K562 (cell line): Measurements from ENCODE around the gene ITGB1BP2. TPM values are rescaled to one million over a fixed set of nuclear protein-coding genes. Genes with fewer than 3 reads are reported as not detected.

Experiments used
- EP300 ChIP-seq: IDR thresholded peaks from 2 replicates; pipeline ENCODE4 v1.6.1; 2012; ENCODE audit warnings: low read length, improper control_type of control experiment
- FIP1L1 ChIP-seq: fragments of 200-400 bp; formaldehyde crosslinking; IDR thresholded peaks from 2 replicates; pipeline ENCODE4 v1.6.1; 2018; ENCODE audit warnings: mild to moderate bottlenecking, low read depth, low read length; ENCODE audit not compliant: poor library complexity, severe bottlenecking
- FOS ChIP-seq: IDR thresholded peaks from 3 replicates; pipeline ENCODE4 v1.6.1; 2011; ENCODE audit not compliant: insufficient read length; ENCODE audit errors: extremely low read depth
- GATAD2A ChIP-seq: fragments of 450-650 bp; IDR thresholded peaks from 2 replicates; pipeline ENCODE4 v1.6.1; 2017
- HEY1 ChIP-seq: fragments of 250-450 bp; sonication (Bioruptor Pico); IDR thresholded peaks from 2 replicates; pipeline ENCODE4 v1.5.0; 2020; ENCODE audit warnings: mild to moderate bottlenecking, moderate library complexity, borderline replicate concordance
- HNRNPUL1 ChIP-seq: fragments of 200-400 bp; formaldehyde crosslinking; IDR thresholded peaks from 2 replicates; pipeline ENCODE4 v1.6.1; 2017; ENCODE audit warnings: low read length
- JUND ChIP-seq, 2 experiments: IDR thresholded peaks; 2 replicates in 1 of 2; 3 replicates in 1 of 2; pipeline ENCODE4 v1.6.1; 2011; ENCODE audit warnings: borderline replicate concordance in 2 of 2, low read depth in 2 of 2, low read length in 2 of 2, improper control_type of control experiment in 1 of 2, missing biosample characterization in 1 of 2, missing genetic modification characterization in 1 of 2, missing genetic modification reagents in 1 of 2
- KAT8 ChIP-seq: fragments of 450-650 bp; IDR thresholded peaks from 2 replicates; pipeline ENCODE4 v1.6.1; 2016; ENCODE audit warnings: low read depth, mild to moderate bottlenecking
- MAZ ChIP-seq, 2 experiments: fragments of 450-650 bp in 1 of 2; sonication (generic) in 1 of 2; formaldehyde crosslinking; IDR thresholded peaks in 1 of 2; conservative IDR thresholded peaks in 1 of 2; 2 replicates each; pipeline versions ENCODE4 v1.4.0 to v1.5.0; 2020; ENCODE audit warnings: mild to moderate bottlenecking in 1 of 2, missing genetic modification reagents in 1 of 2
- MBD2 ChIP-seq: sonication (generic); IDR thresholded peaks from 2 replicates; pipeline ENCODE4 v1.6.1; 2016; ENCODE audit warnings: low read depth, borderline replicate concordance
- MCM2 ChIP-seq: fragments of 450-650 bp; IDR thresholded peaks from 2 replicates; pipeline ENCODE4 v1.6.1; 2017; ENCODE audit warnings: low read depth, mild to moderate bottlenecking
- MYNN ChIP-seq, 2 experiments: sonication (generic); formaldehyde crosslinking in 1 of 2; IDR thresholded peaks; 2 replicates each; pipeline versions ENCODE4 v1.5.0 to v1.6.1; 2016 to 2020; ENCODE audit warnings: antibody characterized with exemption in 1 of 2, missing genetic modification reagents in 1 of 2
- NR1H2 ChIP-seq: sonication (generic); formaldehyde crosslinking; IDR thresholded peaks from 2 replicates; pipeline ENCODE4 v1.4.0; 2020; ENCODE audit warnings: mild to moderate bottlenecking, missing genetic modification reagents
- PHF21A ChIP-seq: fragments of 450-650 bp; IDR thresholded peaks from 2 replicates; pipeline ENCODE4 v1.6.1; 2017; ENCODE audit warnings: low read depth, borderline replicate concordance
- POLR2A ChIP-seq: fragments of 450-650 bp; conservative IDR thresholded peaks from 2 replicates; pipeline ENCODE4 v1.6.1; 2016
- POLR2B ChIP-seq: fragments of 450-650 bp; IDR thresholded peaks from 2 replicates; pipeline ENCODE4 v1.6.1; 2018; ENCODE audit warnings: low read depth; ENCODE audit not compliant: partially characterized antibody
- POLR2H ChIP-seq: IDR thresholded peaks from 2 replicates; pipeline ENCODE4 v1.6.1; 2016; ENCODE audit warnings: missing genetic modification characterization, low read depth, mild to moderate bottlenecking, control low read depth, missing compliant biosample characterization, moderate library complexity
- PTRF ChIP-seq: fragments of 450-650 bp; IDR thresholded peaks from 2 replicates; pipeline ENCODE4 v1.6.1; 2016; ENCODE audit warnings: mild to moderate bottlenecking, missing genetic modification characterization, missing compliant biosample characterization
- PURB ChIP-seq: sonication (generic); formaldehyde crosslinking; IDR thresholded peaks from 2 replicates; pipeline ENCODE4 v1.9.0; 2021; ENCODE audit warnings: low read depth, mild to moderate bottlenecking, missing genetic modification reagents
- RBBP5 ChIP-seq: fragments of 200-600 bp; sonication (generic); IDR thresholded peaks from 2 replicates; pipeline ENCODE4 v1.6.1; 2012; ENCODE audit warnings: borderline replicate concordance, mild to moderate bottlenecking, low read length, control low read depth, inconsistent platforms; ENCODE audit not compliant: insufficient read depth, poor library complexity, severe bottlenecking
- STAT5A ChIP-seq: IDR thresholded peaks from 2 replicates; pipeline ENCODE4 v1.6.1; 2012; ENCODE audit warnings: low read length, inconsistent platforms, borderline replicate concordance
- THRAP3 ChIP-seq: fragments of 450-650 bp; IDR thresholded peaks from 2 replicates; pipeline ENCODE4 v1.6.1; 2016; ENCODE audit warnings: mild to moderate bottlenecking, inconsistent platforms, borderline replicate concordance
- ZNF146 ChIP-seq: IDR thresholded peaks from one replicate; pipeline ENCODE4 v1.6.1; 2018; ENCODE audit warnings: missing compliant biosample characterization; ENCODE audit not compliant: unreplicated experiment
- ZNF239 ChIP-seq: fragments of 250-450 bp; sonication (Bioruptor Pico); IDR thresholded peaks from 2 replicates; pipeline ENCODE4 v1.4.0; 2020; ENCODE audit warnings: mild to moderate bottlenecking
- ZNF436 ChIP-seq: fragments of 250-450, 450-650 bp; sonication (Bioruptor Pico); formaldehyde crosslinking; IDR thresholded peaks from 2 replicates; pipeline ENCODE4 v1.7.0; 2020; ENCODE audit warnings: mild to moderate bottlenecking
- ZNF561 ChIP-seq: fragments of 450-650 bp; formaldehyde crosslinking; conservative IDR thresholded peaks from 2 replicates; pipeline ENCODE4 v1.4.0; 2020; ENCODE audit warnings: mild to moderate bottlenecking, moderate library complexity
- ZNF830 ChIP-seq: fragments of 250-450 bp; sonication (Bioruptor Pico); IDR thresholded peaks from 2 replicates; pipeline ENCODE4 v1.5.0; 2021; ENCODE audit warnings: mild to moderate bottlenecking
- polyA plus RNA-seq, 8 experiments: library from polyadenylated mRNA; depleted of rRNA in 4 of 8; stranded (reverse) in 5 of 8; unstranded in 3 of 8; fragments of >200 nt; fragmentation: Nextera tagmentation in 2 of 8; fragmentation: Illumina TruSeq in 1 of 8; extraction: Ambion mirVana in 2 of 8; extraction: Trizol in 1 of 8; gene quantifications; 2 replicates each; pipeline versions ENCODE4 v1.2.1 to v1.2.3, GENCODE V29; 2011 to 2014; ENCODE audit warnings: inconsistent platforms in 1 of 8, missing spikeins in 1 of 8
- total RNA-seq, 7 experiments: library from RNA; depleted of rRNA in 6 of 7; stranded (reverse); fragments of >200 nt in 6 of 7; fragmentation: Illumina TruSeq in 2 of 7; extraction: Trizol in 2 of 7; gene quantifications; 2 replicates each; pipeline versions ENCODE4 v1.2.1 to v1.2.3, GENCODE V29; 2011 to 2021; ENCODE audit warnings: low replicate concordance in 1 of 7
- TF ChIP-seq, protein P1 (sequence below): fragments of 450-650 bp; formaldehyde crosslinking; conservative IDR thresholded peaks from 2 replicates; pipeline ENCODE4 v1.4.0; 2022; ENCODE audit warnings: mild to moderate bottlenecking, missing genetic modification characterization
- TF ChIP-seq, protein P2 (sequence below), 2 experiments: fragments of 450-650 bp; IDR thresholded peaks; 2 replicates each; pipeline ENCODE4 v1.6.1; 2016

ITGB1BP2 gene
- total and polyA plus RNA-seq, 9 of the 15 experiments (the other 6 are each of a cell fraction or from before 2014, with no cell fraction given) = 1.6 to 4.0 (median 1.9) TPM

DNA sequence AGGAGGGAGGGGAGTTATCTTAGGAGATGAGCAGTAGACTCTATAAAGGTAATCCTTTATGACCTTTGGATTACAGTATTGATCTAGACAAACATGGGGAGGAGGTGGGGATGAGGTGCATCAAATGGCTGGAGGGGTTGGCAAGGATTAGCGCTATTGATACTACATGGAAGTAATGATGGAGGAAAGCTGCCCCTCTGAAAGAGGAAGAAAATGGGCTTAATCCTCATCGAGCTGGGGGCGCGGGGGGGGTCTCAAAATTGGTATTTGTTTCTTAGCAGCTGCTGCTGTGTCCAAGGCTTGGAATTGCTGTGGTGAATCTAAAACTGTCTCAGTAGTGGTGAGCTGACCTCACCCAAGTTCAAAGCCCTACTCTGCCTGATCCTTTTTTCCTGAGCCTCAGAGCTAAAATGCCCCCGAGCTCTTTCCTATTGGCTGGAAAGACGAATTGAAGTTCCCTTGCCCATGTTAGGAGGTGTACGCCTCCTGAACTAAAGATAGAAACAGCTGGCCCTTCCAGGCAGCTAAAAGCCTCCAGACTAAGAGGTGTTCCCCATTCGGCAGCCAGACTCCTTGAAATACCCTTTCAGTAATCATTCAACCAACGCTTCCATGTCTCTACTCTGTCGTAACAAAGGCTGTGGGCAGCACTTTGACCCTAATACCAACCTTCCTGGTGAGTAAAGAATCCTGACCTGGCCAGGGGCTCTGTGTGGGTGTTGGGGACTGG, at the start of gene ITGB1BP2 (continued):
- TF ChIP-seq MCM2 (no peak), ZNF561 (no peak), HEY1 (CRISPR knock-in tag) (no peak), KAT8 (no peak), MYNN (IDR thresholded peaks at IDR 0.05) (no peak), MYNN (CRISPR knock-in tag; IDR thresholded peaks at IDR 0.05) (no peak), FIP1L1 (no peak), MBD2 (no peak), PTRF (tag) (no peak), MAZ (CRISPR knock-in tag; conservative IDR thresholded peaks at IDR 0.05 in 1 of 2, IDR thresholded peaks at IDR 0.05 in 1 of 2) (0 out of 4 replicates have a peak, but pooled peaks of 1 of the 2 experiments have one; percentile 34), THRAP3 (no peak), POLR2A (peak; percentile 61), NR1H2 (no peak), POLR2H (tag) (peak; percentile 19), HNRNPUL1 (no peak), ZNF146 (CRISPR knock-in tag) (no peak), POLR2B (peak; percentile 44), EP300 (no peak), RBBP5 (no peak), ZNF239 (CRISPR knock-in tag) (no peak), PHF21A (no peak), GATAD2A (no peak), JUND (IDR thresholded peaks at IDR 0.05; ENCODE audit: borderline replicate concordance, low read depth, low read length) (no peak), JUND (tag; IDR thresholded peaks at IDR 0.05; ENCODE audit: borderline replicate concordance, low read depth, low read length) (no peak), ZNF830 (CRISPR knock-in tag) (no peak), ZNF436 (CRISPR knock-in tag) (no peak), FOS (no peak), STAT5A (no peak), PURB (CRISPR knock-in tag) (no peak)
- TF ChIP-seq, protein P1, sequence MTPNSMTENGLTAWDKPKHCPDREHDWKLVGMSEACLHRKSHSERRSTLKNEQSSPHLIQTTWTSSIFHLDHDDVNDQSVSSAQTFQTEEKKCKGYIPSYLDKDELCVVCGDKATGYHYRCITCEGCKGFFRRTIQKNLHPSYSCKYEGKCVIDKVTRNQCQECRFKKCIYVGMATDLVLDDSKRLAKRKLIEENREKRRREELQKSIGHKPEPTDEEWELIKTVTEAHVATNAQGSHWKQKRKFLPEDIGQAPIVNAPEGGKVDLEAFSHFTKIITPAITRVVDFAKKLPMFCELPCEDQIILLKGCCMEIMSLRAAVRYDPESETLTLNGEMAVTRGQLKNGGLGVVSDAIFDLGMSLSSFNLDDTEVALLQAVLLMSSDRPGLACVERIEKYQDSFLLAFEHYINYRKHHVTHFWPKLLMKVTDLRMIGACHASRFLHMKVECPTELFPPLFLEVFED (CRISPR knock-in tag) = peak; percentile 79; the same call in 1 of the 2 replicates
- TF ChIP-seq, protein P2, sequence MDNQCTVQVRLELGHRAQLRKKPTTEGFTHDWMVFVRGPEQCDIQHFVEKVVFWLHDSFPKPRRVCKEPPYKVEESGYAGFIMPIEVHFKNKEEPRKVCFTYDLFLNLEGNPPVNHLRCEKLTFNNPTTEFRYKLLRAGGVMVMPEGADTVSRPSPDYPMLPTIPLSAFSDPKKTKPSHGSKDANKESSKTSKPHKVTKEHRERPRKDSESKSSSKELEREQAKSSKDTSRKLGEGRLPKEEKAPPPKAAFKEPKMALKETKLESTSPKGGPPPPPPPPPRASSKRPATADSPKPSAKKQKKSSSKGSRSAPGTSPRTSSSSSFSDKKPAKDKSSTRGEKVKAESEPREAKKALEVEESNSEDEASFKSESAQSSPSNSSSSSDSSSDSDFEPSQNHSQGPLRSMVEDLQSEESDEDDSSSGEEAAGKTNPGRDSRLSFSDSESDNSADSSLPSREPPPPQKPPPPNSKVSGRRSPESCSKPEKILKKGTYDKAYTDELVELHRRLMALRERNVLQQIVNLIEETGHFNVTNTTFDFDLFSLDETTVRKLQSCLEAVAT (IDR thresholded peaks at IDR 0.05) = no peak
